ENCODE data around the gene SCD5.

SCD5 gene

GRCh38 chr4:82584931-82585330 is 213.7 kb downstream of the SCD5 start:
- no peak for DNase-seq

- DNase-seq, result no peak
Measured at GRCh38 chr4:82583897-82584587, 214.6 kb downstream of the SCD5 start.

- DNase-seq, result no peak
Measured at GRCh38 chr4:82579932-82580331, 218.7 kb downstream of the SCD5 start.

Measured in MV-4-11 (cell line).